WTC11 (cell line): ENCODE data around the gene TMEM187. TPM values are rescaled to one million over a fixed set of nuclear protein-coding genes. Genes with fewer than 3 reads are reported as not detected.
"Not testable (repeated sequence)": the region's sequence is repeated elsewhere in the genome, so short reads cannot be mapped to it uniquely, and the experiment has no call there.

Source experiments
- ATAC-seq: fragments of 200-7000 bp; cut with Tn5 transposase; 2 replicates; pipeline ENCODE4 v1.10.0; 2021; ENCODE audit warnings: mild to moderate bottlenecking, moderate library complexity
- CTCF ChIA-PET: fragments of 300-600 bp; sonication (Branson Sonifier 250); formaldehyde crosslinking; loops from one replicate; lab custom pipeline; 2021; ENCODE audit warnings: antibody characterized with exemption; lab: Charles Lee
- POLR2A ChIA-PET: fragments of 350-600 bp; sonication (Branson Sonifier 250); formaldehyde crosslinking; loops from one replicate; lab custom pipeline; 2021; ENCODE audit warnings: antibody characterized with exemption; lab: Charles Lee
- DNase-seq: peaks from one replicate; pipeline ENCODE4 v3.0.0; 2021; ENCODE audit warnings: low spot score
- H3K27ac Mint-ChIP-seq: 2 replicates; pipeline ENCODE4 v1.8.0; 2021; ENCODE audit warnings: mixed read lengths
- H3K27me3 Mint-ChIP-seq: 2 replicates; pipeline ENCODE4 v1.8.0; 2021; ENCODE audit warnings: low read depth, mild to moderate bottlenecking, moderate library complexity, mixed read lengths
- H3K36me3 Mint-ChIP-seq: 2 replicates; pipeline ENCODE4 v1.8.0; 2021; ENCODE audit warnings: mixed read lengths
- H3K4me1 Mint-ChIP-seq: 2 replicates; pipeline ENCODE4 v1.8.0; 2022; ENCODE audit warnings: mixed read lengths
- H3K4me3 Mint-ChIP-seq: 2 replicates; pipeline ENCODE4 v1.8.0; 2021; ENCODE audit warnings: mild to moderate bottlenecking, moderate library complexity, mixed read lengths
- H3K9me3 Mint-ChIP-seq: 2 replicates; pipeline ENCODE4 v1.8.0; 2021; ENCODE audit warnings: mixed read lengths
- ATF1 ChIP-seq: sonication (generic); formaldehyde crosslinking; IDR thresholded peaks from 2 replicates; pipeline ENCODE4 v1.8.1; 2023; ENCODE audit warnings: mild to moderate bottlenecking, moderate library complexity, missing genetic modification reagents
- CREB1 ChIP-seq: sonication (generic); formaldehyde crosslinking; IDR thresholded peaks from 2 replicates; pipeline ENCODE4 v1.8.0; 2023; ENCODE audit warnings: mild to moderate bottlenecking, missing genetic modification reagents
- FOXK1 ChIP-seq: sonication (generic); formaldehyde crosslinking; IDR thresholded peaks from 2 replicates; pipeline ENCODE4 v1.8.0; 2022; ENCODE audit warnings: mild to moderate bottlenecking, moderate library complexity, missing genetic modification reagents
- GRHL2 ChIP-seq: fragments of 250-450 bp; sonication (Bioruptor Pico); IDR thresholded peaks from 2 replicates; pipeline ENCODE4 v1.8.0; 2022; ENCODE audit warnings: mild to moderate bottlenecking, moderate library complexity; ENCODE audit not compliant: insufficient replicate concordance, severe bottlenecking
- SMAD3 ChIP-seq: sonication (generic); formaldehyde crosslinking; IDR thresholded peaks from 2 replicates; pipeline ENCODE4 v1.8.0; 2022; ENCODE audit warnings: missing genetic modification reagents, mild to moderate bottlenecking, borderline replicate concordance
- ZNF121 ChIP-seq: sonication (generic); formaldehyde crosslinking; IDR thresholded peaks from 2 replicates; pipeline ENCODE4 v1.8.0; 2023; ENCODE audit warnings: missing genetic modification reagents
- ZNF317 ChIP-seq: sonication (generic); formaldehyde crosslinking; IDR thresholded peaks from 2 replicates; pipeline ENCODE4 v1.8.1; 2023; ENCODE audit warnings: low read depth, mild to moderate bottlenecking, moderate library complexity, missing genetic modification reagents, borderline replicate concordance
- total RNA-seq: library from RNA; stranded (reverse); gene quantifications from 3 replicates; pipeline ENCODE4 v1.2.3, GENCODE V29; 2021
- TF ChIP-seq, protein P1 (sequence below): sonication (generic); formaldehyde crosslinking; IDR thresholded peaks from 2 replicates; pipeline ENCODE4 v1.8.1; 2023; ENCODE audit warnings: mild to moderate bottlenecking, missing genetic modification reagents
- TF ChIP-seq, protein P2 (sequence below): fragments of 250-450 bp; sonication (Bioruptor Pico); conservative IDR thresholded peaks from 2 replicates; pipeline ENCODE4 v1.9.0; 2021; ENCODE audit warnings: mild to moderate bottlenecking

TMEM187 gene
- total RNA-seq, 1 experiment from 2014 or later: 8.4 TPM

DNA sequence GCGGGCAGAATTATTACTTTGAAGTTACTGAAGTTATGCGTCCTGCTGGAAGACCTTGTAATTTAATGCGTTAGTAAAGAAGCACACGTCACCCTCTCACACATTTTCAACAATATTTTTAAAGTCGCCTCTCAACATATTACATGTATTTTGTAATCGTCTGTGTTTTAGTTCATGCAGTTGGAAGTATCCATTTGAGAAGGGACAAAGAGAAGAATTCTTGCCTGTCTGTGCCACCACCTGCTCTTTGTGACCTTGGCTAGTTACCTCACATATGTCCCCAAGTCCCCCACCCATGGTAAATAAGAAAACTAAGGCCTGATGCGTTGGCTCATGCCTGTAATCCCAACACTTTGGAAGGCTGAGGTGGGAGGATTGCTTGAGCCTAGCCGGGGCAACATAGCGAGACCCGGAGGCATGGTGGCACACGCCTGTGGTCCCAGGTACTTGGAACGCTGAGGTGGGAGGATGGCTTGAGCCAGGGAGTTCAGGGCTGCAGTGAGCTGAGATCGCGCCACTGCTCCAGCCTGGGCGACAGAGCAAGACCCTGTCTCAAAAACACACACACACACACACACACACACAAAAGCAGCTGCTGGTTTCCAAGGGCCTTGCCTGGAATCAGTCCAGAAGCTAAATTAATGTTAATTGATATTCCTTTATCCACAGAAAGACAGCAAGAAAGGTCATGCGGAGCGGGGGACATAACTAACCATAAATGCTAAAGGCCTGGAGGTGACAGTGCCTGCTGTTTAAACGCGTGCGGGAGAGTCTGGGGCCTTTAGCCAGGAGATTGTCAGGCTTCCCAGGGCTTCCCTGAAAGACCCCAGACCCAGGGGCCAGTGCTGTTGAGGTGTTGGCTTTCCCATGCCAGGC lies 811 bp downstream of the TMEM187 start:
- TF ChIP-seq ZNF121: peak; percentile 99
- no peak for TF ChIP-seq FOXK1 (CRISPR knock-in tag)

DNA sequence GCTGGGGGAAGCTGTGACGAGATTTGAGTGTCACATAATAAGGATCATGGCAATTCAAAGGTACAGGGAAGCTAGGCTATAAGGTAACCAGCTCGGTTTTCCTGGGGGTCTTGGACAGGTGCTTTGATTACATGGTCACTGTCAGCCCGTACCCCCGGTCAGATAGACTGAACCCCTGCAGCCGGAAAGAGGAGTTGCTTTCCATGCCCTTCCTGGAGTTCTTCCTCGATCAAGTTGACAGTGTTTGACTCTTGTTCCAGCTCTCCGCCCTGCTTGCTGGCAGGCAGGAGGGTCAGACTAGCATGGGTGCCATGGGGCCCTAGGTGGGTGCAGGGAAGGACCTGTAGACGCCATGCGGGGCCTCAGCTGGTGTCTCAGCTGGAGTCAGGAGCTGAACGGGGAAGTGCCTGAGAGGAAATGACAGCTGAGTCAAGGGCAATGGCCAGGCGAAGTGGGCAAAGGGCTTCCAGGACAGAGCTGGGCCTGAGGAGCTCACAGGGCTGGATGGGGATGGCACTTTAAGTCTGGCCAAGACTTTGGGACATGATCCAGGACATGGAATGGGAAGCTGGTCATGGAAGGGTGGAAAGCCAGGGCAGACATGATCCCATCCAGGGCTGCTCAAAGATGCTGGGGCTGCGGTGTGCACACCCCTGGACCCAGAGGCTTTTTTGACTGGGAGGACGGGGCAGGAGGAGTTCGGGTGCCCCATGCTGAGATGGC lies 1.6 kb downstream of the TMEM187 start:
- DNase-seq: no peak
- Mint-ChIP-seq H3K9me3 (no peaks in the 10 kb centered on the region), H3K27me3 (no peaks in the 10 kb centered on the region), H3K4me3 (no peak overlapping the region; the same call in 1 of the 2 replicates), H3K27ac (peak overlapping the region; percentile 21), H3K4me1 (0 out of 2 replicates have a peak, but pooled peaks cover 10% of the 10 kb centered on the region), H3K36me3 (no peaks in the 10 kb centered on the region; the same call in 1 of the 2 replicates)
- POLR2A ChIA-PET: interaction anchor here (0.8 kb wide), 1 partner anchor 28 kb away, joined by 3 read pairs; no protein-coding TSS in a partner anchor
- no peak for TF ChIP-seq ZNF317 (CRISPR knock-in tag)
- TF ChIP-seq SMAD3: no peak
- TF ChIP-seq CREB1 (CRISPR knock-in tag): no peak
- no peak for TF ChIP-seq GRHL2
- TF ChIP-seq, protein P1, sequence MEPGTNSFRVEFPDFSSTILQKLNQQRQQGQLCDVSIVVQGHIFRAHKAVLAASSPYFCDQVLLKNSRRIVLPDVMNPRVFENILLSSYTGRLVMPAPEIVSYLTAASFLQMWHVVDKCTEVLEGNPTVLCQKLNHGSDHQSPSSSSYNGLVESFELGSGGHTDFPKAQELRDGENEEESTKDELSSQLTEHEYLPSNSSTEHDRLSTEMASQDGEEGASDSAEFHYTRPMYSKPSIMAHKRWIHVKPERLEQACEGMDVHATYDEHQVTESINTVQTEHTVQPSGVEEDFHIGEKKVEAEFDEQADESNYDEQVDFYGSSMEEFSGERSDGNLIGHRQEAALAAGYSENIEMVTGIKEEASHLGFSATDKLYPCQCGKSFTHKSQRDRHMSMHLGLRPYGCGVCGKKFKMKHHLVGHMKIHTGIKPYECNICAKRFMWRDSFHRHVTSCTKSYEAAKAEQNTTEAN (CRISPR knock-in tag): no peak
- TF ChIP-seq, protein P2, sequence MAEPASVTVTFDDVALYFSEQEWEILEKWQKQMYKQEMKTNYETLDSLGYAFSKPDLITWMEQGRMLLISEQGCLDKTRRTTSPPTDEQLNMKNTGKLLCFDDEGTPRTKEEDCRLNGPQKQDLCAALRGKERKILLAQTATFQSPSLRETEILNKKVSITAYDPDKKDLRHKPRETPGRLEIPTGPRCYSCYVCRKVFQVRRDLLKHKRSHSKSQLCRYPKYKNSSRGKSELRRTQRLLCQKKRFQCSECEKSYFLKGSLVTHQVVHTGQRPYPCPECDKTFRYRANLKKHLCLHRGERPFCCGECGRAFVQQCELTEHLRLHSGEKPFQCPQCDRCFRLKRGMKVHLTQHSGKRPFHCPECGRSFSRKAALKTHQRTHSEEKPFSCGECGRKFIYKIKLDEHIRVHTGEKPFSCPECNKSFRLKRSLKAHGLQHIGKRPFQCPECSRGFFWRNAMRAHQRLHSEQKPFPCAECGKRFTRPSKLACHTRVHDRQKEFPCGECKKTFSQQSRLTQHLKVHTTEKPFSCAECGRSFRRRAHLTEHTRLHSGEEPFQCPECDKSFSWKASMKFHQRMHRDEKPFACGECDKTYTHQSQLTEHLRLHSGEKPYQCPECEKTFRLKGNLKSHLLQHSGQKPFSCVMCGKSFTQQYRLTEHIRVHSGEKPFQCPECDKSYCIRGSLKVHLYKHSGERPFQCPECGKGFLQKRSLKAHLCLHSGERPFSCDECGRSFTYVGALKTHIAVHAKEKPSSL (CRISPR knock-in tag): no peak
- TF ChIP-seq ATF1: no peak
- ATAC-seq: no peak
- CTCF ChIA-PET: interaction anchor here (1.1 kb wide), 2 partner anchors 40 to 334 kb away, joined by 3 to 4 read pairs; no protein-coding TSS in a partner anchor

More for the DNA sequence above, 811 bp downstream of the TMEM187 start:
- Mint-ChIP-seq H3K36me3 (no peaks in the 10 kb centered on the region; the same call in 1 of the 2 replicates), H3K9me3 (no peaks in the 10 kb centered on the region), H3K4me3 (peak overlapping the region; percentile 85), H3K4me1 (peaks cover 11% of the 10 kb centered on the region), H3K27me3 (no peaks in the 10 kb centered on the region), H3K27ac (peak overlapping the region; percentile 96)
- ChIA-PET CTCF (interaction anchor here (1.1 kb wide), 2 partner anchors 40 to 335 kb away, joined by 3 to 4 read pairs; no protein-coding TSS in a partner anchor), POLR2A (interaction anchor here (1.5 kb wide), 1 partner anchor 39 kb away, joined by 4 read pairs; no protein-coding TSS in a partner anchor)
- ATAC-seq (no peak), DNase-seq (no peak)

DNA sequence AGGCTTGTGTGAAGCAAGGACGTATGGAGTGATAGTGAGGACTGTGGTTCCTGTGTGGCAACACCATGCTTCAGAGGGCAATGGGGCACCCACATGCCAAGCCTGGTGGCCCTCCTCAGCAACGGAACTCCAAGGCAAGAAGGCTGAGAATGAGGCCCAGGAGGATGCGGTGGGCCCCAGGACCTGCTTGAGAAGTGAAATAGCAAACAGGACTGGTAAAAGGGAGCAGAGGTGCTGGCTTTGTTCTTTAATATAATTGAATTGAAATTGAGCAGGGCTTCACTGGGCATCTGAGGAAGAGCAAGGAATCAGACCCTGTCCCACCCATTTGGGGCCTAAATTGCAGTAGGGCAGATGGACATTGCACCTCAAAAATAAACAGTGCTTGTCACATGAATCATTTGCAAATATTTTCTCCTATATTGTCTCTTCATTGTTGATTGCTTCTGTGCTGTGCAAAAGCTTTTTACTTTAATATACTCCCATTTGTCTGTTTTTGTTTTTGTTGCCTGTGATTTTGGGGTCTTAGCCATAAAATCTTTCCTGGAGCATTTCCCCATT lies 2.3 kb downstream of the TMEM187 start:
- POLR2A ChIA-PET: interaction anchor here (0.8 kb wide), 1 partner anchor 27 kb away, joined by 3 read pairs; no protein-coding TSS in a partner anchor
- Mint-ChIP-seq H3K27ac (0 out of 2 replicates have a peak overlapping the region, but pooled peaks have one; percentile 19), H3K4me3 (no peak overlapping the region), H3K4me1 (0 out of 2 replicates have a peak, but pooled peaks cover 10% of the 10 kb centered on the region), H3K27me3 (no peaks in the 10 kb centered on the region), H3K9me3 (no peaks in the 10 kb centered on the region), H3K36me3 (no peaks in the 10 kb centered on the region; the same call in 1 of the 2 replicates)
- CTCF ChIA-PET: interaction anchor here (1.1 kb wide), 2 partner anchors 39 to 333 kb away, joined by 3 to 4 read pairs; no protein-coding TSS in a partner anchor
- no peak for TF ChIP-seq ATF1
- DNase-seq (no peak), ATAC-seq (no peak)

DNA sequence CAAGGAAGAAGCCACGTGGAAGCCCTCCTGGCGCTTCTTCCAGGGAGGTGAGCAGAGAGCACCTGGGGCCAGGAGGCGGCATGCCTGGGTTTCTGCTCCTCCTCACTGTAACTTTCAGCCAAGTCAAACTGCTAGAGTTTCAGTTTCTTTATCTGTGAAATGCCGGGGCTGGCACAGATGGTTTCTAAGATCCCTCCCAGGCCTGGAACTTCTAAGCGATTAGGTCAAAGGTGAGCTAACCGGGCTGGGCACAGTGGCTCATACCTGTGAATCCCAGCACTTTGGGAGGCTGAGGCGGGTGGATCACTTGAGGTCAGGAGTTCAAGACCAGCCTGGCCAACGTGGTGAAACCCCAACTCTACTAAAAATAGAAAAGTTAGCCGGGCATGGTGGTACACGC lies 7.8 kb downstream of the TMEM187 start:
- H3K27ac Mint-ChIP-seq, POLR2A ChIA-PET, H3K4me1 Mint-ChIP-seq, H3K4me3 Mint-ChIP-seq, H3K36me3 Mint-ChIP-seq, ATAC-seq, CTCF ChIA-PET, H3K27me3 Mint-ChIP-seq, H3K9me3 Mint-ChIP-seq, DNase-seq: not testable (repeated sequence)
